Measurements from ENCODE around the gene ZDHHC22. TPM values are rescaled to one million over a fixed set of nuclear protein-coding genes. Genes with fewer than 3 reads are reported as not detected.
A peak's percentile ranks its signal among the peaks of the same experiment; 100 is the strongest.

The ZDHHC22 gene
- total and polyA plus RNA-seq, 2 donors from 2014 or later, result not detected

GRCh38 chr14:77161011-77161410 is 19.4 kb upstream of the ZDHHC22 start:
- no peak overlapping the region for H3K27ac ChIP-seq (ENCODE audit: low read depth in 2 of 2, low read length in 2 of 2)
- H3K27me3 ChIP-seq (ENCODE audit: control insufficient read depth, insufficient read depth, low read length), result peaks cover 3% of the 10 kb centered on the region
- no peaks in the 10 kb centered on the region for H3K36me3 ChIP-seq (ENCODE audit: control insufficient read depth in 2 of 3, insufficient read depth in 3 of 3, low read length in 3 of 3)
- DNase-seq (no peak), FAIRE-seq (no peak)
- no peak overlapping the region for H3K4me3 ChIP-seq (ENCODE audit: low read length in 3 of 3)
- H3K9ac ChIP-seq (ENCODE audit: low read length in 3 of 3), result no peak overlapping the region
- TF ChIP-seq, protein P1, sequence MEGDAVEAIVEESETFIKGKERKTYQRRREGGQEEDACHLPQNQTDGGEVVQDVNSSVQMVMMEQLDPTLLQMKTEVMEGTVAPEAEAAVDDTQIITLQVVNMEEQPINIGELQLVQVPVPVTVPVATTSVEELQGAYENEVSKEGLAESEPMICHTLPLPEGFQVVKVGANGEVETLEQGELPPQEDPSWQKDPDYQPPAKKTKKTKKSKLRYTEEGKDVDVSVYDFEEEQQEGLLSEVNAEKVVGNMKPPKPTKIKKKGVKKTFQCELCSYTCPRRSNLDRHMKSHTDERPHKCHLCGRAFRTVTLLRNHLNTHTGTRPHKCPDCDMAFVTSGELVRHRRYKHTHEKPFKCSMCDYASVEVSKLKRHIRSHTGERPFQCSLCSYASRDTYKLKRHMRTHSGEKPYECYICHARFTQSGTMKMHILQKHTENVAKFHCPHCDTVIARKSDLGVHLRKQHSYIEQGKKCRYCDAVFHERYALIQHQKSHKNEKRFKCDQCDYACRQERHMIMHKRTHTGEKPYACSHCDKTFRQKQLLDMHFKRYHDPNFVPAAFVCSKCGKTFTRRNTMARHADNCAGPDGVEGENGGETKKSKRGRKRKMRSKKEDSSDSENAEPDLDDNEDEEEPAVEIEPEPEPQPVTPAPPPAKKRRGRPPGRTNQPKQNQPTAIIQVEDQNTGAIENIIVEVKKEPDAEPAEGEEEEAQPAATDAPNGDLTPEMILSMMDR (IDR thresholded peaks at IDR 0.05; ENCODE audit: borderline replicate concordance, extremely low read depth, insufficient read depth), result no peak
- peaks cover 0 to 1% (median 0%) of the 10 kb centered on the region in 3 donors for H3K9me3 ChIP-seq (ENCODE audit: control insufficient read depth in 2 of 3, insufficient read depth in 1 of 3, low read length in 3 of 3)
- intact Hi-C loops (cut with DNase I), result no loop called here
- no peaks in the 10 kb centered on the region for H3K4me1 ChIP-seq (ENCODE audit: control insufficient read depth in 2 of 3, insufficient read depth in 2 of 3, low read depth in 1 of 3, low read length in 3 of 3)

- Histone ChIP-seq H3K4me3 (ENCODE audit: low read length in 3 of 3) (no peak overlapping the region), H3K27ac (ENCODE audit: low read depth in 2 of 2, low read length in 2 of 2) (no peak overlapping the region), H3K9ac (ENCODE audit: low read length in 3 of 3) (no peak overlapping the region), H3K9me3 (ENCODE audit: control insufficient read depth in 2 of 3, insufficient read depth in 1 of 3, low read length in 3 of 3) (peaks cover 0 to 1% (median 0%) of the 10 kb centered on the region in 3 donors), H3K36me3 (ENCODE audit: control insufficient read depth in 2 of 3, insufficient read depth in 3 of 3, low read length in 3 of 3) (no peaks in the 10 kb centered on the region), H3K27me3 (ENCODE audit: control insufficient read depth, insufficient read depth, low read length) (peaks cover 3% of the 10 kb centered on the region), H3K4me1 (ENCODE audit: control insufficient read depth in 2 of 3, insufficient read depth in 2 of 3, low read depth in 1 of 3, low read length in 3 of 3) (no peaks in the 10 kb centered on the region)
- intact Hi-C loops (cut with DNase I), result no loop called here
- DNase-seq, result no peak
- no peak for FAIRE-seq
- TF ChIP-seq, protein P1 (IDR thresholded peaks at IDR 0.05; ENCODE audit: borderline replicate concordance, extremely low read depth, insufficient read depth), result no peak
Measured at GRCh38 chr14:77158882-77159255, 17.3 kb upstream of the ZDHHC22 start.

- DNase-seq, result peak in 2 of 5 donors; percentile 24 to 62
- Histone ChIP-seq H3K27me3 (ENCODE audit: control insufficient read depth, insufficient read depth, low read length) (peaks cover 3% of the 10 kb centered on the region), H3K27ac (ENCODE audit: low read depth in 2 of 2, low read length in 2 of 2) (no peak overlapping the region), H3K4me3 (ENCODE audit: low read length in 3 of 3) (peak overlapping the region in 1 of 3 donors; percentile 44), H3K9me3 (ENCODE audit: control insufficient read depth in 2 of 3, insufficient read depth in 1 of 3, low read length in 3 of 3) (peaks cover 0 to 1% (median 0%) of the 10 kb centered on the region in 3 donors), H3K4me1 (ENCODE audit: control insufficient read depth in 2 of 3, insufficient read depth in 2 of 3, low read depth in 1 of 3, low read length in 3 of 3) (no peaks in the 10 kb centered on the region), H3K9ac (ENCODE audit: low read length in 3 of 3) (no peak overlapping the region), H3K36me3 (ENCODE audit: control insufficient read depth in 2 of 3, insufficient read depth in 3 of 3, low read length in 3 of 3) (no peaks in the 10 kb centered on the region)
- intact Hi-C loops (cut with DNase I), result no loop called here
- TF ChIP-seq, protein P1 (IDR thresholded peaks at IDR 0.05; ENCODE audit: borderline replicate concordance, extremely low read depth, insufficient read depth), result no peak
- FAIRE-seq, result no peak
Measured at GRCh38 chr14:77158175-77158881, 16.7 kb upstream of the ZDHHC22 start.

All from kidney (tissue), 14 donors.